Posterior vena cava (tissue), 2 donors: ENCODE data around the gene CCNC. TPM values are rescaled to one million over a fixed set of nuclear protein-coding genes. Genes with fewer than 3 reads are reported as not detected.

Source experiments
- DNase-seq: peaks from one replicate; pipeline ENCODE4 v3.0.0-alpha.2; 2020; ENCODE audit warnings: low spot score
- intact Hi-C, 2 donors: fragments of 100-400 bp; cut with DNase I; formaldehyde crosslinking; loops; one replicate each; pipeline versions ENCODE4 v1.14.1 to v1.14.2; 2022 to 2023
- total RNA-seq, 2 donors: library from RNA; stranded (reverse); fragmentation: NEBNext Ultra II Directional; extraction: Animal tissue kit (Norgen Biotek cat#: 25700); gene quantifications; one replicate each; pipeline ENCODE4 v1.2.1, GENCODE V29; 2021
- donor health status: DM: yes; HTN: yes; CAD: no.
- donor health status: DM: yes; HTN: yes; CAD: no.

The CCNC gene
- total RNA-seq, 2 donors from 2014 or later: 32.3 to 41.4 TPM

DNA sequence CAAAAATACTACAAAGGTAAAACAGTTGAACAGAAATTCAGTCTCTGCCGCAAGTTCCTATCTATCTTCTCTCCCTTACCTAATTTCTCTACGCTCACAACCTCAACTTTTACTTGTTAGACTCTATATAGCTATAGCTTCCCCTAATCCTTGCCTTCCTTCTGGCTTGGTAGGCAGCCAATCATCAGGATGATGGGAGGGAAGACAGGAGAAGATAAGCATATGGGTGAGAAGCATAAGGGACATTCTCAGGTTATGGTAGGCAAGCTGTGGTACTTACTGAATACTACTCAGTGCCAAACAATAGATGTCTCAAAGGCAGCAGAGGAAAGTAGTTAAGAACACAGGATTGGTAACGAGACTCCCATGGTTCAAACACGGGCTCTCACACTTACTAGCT lies 7.8 kb downstream of the CCNC start:
- DNase-seq: no peak
- intact Hi-C loops: no loop called here

DNA sequence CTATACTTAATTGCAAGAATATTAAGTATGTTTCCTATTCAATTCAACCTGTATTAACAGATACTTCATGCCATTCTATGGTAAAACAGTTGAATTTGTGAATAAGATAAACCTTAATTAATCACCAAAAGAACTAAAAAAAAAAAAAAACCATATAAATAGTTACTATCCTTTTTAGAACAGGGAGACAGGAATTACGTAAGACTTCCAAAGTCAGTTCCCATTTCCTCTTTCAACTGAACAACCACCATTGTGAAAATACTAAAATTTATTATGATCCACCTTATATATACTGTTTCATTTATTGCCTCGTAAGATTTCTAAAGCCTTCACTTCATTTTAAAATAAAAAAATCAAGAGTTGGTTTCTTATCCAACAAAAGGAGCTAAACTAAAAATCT lies 9.4 kb downstream of the CCNC start:
- intact Hi-C loops: no loop called here
- DNase-seq: no peak

DNA sequence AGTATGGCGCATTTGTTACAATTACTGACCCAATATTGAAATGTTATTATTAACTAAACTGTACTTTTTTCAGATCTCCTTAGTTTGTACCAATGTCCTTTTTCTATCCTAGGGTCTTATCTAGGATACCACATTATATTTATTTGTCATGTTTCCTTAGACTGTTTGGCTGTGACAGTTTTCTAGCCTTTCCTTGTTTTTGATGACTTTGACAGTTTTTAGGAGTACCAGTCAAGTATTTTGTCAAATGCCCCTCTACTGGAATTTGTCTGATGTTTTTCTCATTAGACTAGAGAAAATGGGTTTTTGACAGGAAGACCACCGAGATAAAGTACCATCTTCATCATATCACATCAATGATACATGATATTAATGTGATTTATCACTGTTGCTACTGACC lies 14.6 kb downstream of the CCNC start:
- no peak for DNase-seq
- intact Hi-C loops: no loop called here

DNA sequence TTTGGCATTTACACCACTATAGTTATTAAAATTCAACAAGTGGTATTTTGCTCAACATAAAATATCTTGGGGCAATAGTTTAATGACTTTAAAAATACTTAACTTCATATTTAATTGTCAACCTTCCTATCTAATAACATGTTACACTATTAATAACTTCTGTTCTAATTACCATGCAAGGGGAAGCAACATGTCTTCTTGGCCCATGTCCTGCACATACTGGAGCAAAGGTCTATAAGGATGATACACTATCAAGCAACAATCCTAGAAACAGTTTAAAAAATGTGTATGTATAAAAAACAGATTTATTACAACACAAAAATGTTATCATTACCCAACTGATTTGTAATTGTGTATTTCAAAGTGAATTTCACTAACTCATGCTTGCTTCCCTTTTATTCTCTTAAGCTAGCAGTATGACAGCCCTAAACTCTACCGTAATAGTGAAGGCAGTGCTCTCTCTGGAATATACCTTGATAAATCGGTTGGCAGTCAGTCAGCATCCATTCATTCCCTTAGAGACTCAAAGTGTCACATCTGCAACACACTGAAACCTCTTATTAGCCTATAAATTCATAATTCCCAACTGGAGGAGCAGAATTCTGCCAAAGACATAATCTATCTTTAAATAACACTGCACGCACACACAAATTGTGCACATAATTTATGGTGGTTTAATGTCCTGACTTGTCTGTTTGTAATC lies 18.3 kb downstream of the CCNC start:
- intact Hi-C loops: no loop called here
- DNase-seq: no peak

GRCh38 chr6:99548706-99549105 lies 19.8 kb downstream of the CCNC start:
- intact Hi-C loops: no loop called here
- DNase-seq: no peak

DNA sequence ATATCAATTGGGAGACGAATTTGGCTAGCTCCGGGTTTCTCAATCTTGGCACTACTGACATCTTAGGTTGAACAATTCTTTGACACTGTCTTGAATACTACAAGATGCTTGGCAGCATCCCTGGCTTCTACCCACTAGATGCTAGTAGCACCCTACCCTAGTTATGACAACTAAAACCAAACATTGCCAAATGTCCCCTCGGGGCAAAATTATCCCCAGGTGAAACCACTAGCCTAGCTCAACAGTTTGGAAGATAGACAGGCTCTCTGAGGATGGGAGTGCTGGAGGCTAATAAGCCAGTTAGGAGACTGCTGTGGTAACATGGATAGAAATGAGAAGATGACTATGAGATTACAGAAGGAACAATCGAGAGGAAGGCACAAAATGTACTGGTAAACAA lies 20.9 kb downstream of the CCNC start:
- intact Hi-C loops: no loop called here
- DNase-seq: no peak

DNA sequence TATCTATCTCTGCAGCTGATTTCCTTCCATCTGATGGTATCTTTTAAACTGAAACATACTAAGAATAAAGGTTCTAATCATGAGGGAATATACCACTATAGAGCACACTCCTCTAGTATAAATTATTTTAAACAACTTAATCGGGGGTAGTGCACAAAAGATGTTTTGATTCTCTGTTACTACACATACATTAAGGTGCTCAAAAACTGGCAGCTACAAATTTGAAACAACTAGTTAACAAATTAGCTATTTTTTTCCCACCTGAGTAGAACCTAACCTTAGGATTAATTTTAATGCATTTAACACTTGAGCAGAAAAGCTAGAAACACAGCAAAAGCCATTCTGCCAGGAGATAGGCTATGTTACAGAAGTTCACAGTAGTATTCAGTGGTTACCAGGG lies 23.0 kb downstream of the CCNC start:
- no peak for DNase-seq
- intact Hi-C loops: no loop called here

DNA sequence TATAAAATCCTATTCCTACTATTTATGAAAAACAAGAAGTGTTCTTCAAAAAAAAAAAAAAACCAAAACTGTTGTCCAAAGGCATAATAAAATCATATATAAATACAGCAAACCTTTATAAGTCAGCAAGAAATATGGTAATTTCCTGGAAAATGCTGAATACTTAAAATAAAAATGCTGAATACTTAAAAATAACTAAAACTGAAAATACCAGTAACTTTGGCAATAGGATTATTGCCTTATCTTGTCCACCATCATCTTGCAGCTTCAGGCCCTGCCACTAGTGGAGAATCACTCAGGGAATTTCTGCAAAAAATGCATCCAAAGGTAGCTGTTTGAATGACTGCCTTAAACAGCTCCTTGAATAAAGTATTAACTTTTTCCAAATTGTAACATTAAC lies 24.5 kb downstream of the CCNC start:
- DNase-seq: no peak
- intact Hi-C loops: no loop called here

GRCh38 chr6:99530627-99531026 lies 37.8 kb downstream of the CCNC start:
- intact Hi-C loops: no loop called here

GRCh38 chr6:99522531-99522930 lies 45.9 kb downstream of the CCNC start:
- intact Hi-C loops: no loop called here
- no peak for DNase-seq

More at GRCh38 chr6:99530627-99531026, 37.8 kb downstream of the CCNC start:
- DNase-seq: no peak

- peak; percentile 84 for DNase-seq
- intact Hi-C loops: no loop called here
Observed at GRCh38 chr6:99521633-99522151, 46.8 kb downstream of the CCNC start.

DNA sequence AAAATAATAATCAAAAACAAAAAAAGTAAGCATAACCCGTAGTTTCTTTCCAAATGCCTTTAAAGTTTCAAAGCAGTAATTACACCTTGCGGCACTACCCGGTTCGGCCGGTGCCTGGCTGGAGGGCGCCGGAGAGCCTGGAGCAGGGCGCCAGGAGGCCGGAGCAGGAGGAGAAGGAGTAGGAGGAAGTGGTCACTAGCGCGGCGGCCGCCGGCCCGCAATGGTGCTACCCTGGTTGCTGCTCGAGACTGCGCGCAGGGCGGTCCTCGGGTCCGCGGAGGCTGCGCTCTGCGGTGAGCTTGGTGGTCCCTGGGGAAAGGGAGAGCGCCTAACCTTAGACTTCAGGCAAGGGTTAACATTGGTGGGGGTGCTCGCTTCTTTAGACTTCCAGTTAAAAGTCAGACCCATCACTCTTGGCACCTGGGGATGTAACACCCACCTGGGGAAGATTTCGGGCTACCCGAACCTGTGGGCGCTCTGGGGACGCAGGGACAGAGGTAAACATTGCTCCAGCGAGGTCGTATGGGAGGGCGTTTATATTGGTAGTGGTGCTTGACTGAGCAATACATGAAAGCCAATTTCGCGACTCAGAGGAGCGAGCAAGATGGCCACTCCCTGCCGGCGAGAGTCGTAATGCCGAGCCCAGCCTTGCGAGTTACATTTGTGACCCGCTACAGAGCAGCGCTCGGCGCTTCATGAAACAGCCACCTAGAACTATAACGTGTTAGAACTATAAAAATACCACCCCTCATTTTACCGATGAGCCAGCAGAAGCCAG lies 47.4 kb downstream of the CCNC start:
- peak; percentile 94 for DNase-seq
- intact Hi-C loops: no loop called here

DNA sequence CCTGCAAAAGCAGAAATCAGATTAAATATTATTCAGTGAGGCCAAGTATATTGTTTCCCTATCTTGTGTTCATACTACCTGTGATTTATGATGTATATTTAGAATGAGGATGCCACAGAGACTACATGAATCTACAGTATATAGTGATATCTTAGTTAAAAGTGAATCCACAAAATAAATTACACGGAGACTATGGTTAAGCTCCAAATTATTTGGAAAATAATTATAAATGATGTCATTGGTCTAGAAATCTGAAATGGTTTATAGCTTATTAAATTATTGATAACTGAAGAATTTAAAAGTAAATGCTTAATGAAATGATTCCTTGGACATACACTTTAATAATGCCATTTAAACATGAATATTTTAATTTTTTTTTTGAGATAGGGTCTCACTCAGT lies 49.0 kb downstream of the CCNC start:
- no peak for DNase-seq
- intact Hi-C loops: no loop called here

- intact Hi-C loops: no loop called here
- DNase-seq: no peak
Observed at GRCh38 chr6:99514089-99514488, 54.4 kb downstream of the CCNC start.

GRCh38 chr6:99512033-99512432 lies 56.4 kb downstream of the CCNC start:
- intact Hi-C loops: no loop called here
- no peak for DNase-seq

DNA sequence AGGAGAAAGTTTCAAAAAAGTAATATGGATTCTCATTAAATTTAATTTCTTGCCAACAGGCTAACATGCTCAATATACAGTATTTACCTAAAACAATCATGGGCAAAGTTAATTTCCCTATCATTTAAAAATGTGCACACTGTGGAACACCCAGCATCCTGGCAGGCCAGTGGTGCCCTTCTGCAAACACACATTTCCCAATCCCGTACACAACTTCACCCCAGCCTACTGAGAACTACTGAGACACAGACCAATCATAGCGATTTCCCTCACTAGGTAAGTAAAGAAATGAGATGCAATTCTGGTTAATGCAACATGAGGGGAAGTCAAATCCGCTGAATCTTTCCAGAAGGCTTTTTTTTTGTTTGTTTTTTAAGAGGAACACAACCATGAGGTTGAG lies 60.8 kb downstream of the CCNC start:
- intact Hi-C loops: no loop called here
- no peak for DNase-seq

DNA sequence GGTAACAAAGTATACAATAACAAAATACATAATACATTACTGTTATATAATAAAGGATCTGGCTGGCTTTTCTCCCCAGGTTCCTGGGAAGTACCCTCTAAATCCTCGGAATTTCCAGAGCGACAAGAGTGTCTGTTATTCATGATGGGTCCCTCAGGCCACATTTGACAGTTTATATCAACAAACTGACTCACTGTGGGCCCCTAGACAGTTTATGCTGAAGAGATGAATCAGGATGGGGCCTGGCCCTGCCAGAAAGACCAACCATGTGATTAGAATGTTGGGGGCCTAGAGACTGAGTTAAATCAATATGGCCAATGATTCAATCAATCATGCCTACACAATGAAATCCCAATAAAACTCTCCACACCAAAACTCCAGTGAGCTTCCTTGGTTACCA lies 66.7 kb downstream of the CCNC start:
- no peak for DNase-seq
- intact Hi-C loops: no loop called here

- intact Hi-C loops: no loop called here
- no peak for DNase-seq
Observed at GRCh38 chr6:99498421-99498820, 70.0 kb downstream of the CCNC start.

DNA sequence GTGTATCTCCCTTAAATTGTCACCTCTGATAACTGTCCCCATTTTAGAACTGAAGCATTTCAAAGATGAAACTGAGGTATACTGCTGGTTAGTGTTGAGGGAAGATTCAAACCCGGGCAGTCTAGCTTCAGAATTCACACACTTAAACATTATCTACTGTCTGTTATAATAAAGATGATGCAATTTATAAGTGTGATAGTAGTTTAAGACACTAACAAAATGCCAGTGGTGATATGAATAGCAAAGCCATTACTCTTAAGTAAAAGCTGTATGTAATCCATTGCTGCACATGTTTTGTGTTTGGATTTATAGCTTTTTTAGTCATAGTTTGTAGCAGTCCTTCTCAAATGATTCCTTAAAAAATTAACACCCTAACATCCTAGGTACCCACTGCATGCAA lies 73.0 kb downstream of the CCNC start:
- intact Hi-C loops: no loop called here
- DNase-seq: no peak
